ENCODE measurements around the gene RCSD1.

DNA sequence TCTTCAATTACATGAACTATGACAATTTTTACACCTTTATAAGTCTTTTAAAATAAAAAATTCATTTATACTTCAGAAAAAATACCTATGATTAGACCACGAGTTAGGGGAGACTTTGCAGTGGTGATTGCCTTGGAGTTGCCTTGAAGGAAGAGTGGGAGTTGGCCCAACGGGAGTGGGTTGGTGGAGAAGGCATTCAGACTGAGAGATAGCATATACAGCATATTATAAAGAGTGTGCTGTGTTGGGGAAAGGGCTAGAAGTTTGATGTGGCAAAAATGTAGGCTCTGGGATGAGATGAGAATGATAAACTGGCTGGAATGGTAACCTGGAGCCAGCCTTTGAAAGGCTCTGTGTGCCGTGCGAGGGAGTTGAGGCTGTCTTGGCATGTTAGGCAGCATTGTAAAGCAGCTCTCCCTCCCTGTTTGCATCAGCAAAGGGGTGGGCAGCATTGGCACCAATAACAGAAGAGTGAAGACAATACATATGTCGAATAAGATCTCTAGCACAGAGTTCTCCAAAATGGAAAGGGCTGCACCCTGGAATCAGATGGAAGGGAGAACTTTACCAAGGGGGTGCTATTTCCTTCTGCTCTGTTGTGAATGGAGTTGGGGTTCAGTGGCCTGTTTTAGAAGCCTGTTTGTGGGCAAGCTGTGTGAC is 116.1 kb downstream of the RCSD1 start:
- TF ChIP-seq, protein P1, sequence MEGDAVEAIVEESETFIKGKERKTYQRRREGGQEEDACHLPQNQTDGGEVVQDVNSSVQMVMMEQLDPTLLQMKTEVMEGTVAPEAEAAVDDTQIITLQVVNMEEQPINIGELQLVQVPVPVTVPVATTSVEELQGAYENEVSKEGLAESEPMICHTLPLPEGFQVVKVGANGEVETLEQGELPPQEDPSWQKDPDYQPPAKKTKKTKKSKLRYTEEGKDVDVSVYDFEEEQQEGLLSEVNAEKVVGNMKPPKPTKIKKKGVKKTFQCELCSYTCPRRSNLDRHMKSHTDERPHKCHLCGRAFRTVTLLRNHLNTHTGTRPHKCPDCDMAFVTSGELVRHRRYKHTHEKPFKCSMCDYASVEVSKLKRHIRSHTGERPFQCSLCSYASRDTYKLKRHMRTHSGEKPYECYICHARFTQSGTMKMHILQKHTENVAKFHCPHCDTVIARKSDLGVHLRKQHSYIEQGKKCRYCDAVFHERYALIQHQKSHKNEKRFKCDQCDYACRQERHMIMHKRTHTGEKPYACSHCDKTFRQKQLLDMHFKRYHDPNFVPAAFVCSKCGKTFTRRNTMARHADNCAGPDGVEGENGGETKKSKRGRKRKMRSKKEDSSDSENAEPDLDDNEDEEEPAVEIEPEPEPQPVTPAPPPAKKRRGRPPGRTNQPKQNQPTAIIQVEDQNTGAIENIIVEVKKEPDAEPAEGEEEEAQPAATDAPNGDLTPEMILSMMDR (IDR thresholded peaks at IDR 0.05; ENCODE audit: poor library complexity): no peak
- TF ChIP-seq EZH2 (IDR thresholded peaks at IDR 0.05; ENCODE audit: borderline replicate concordance): no peak
- no peak for TF ChIP-seq EZH2phosphoT487 (IDR thresholded peaks at IDR 0.05; ENCODE audit: low read depth, severe bottlenecking, unreplicated experiment)

Data from hepatocyte (in vitro differentiated cells).